Adrenal gland (tissue), 5 donors: ENCODE data around the gene RNF141.

Source experiments
- CTCF ChIP-seq, 6 experiments: fragments of 450-650 bp in 4 of 6; fragments of 200-600 bp in 2 of 6; sonication (generic) in 1 of 6; IDR thresholded peaks; 1 replicate in 5 of 6; 2 replicates in 1 of 6; pipeline versions ENCODE4 v1.5.1 to v1.8.0; 2016 to 2021; ENCODE audit warnings: antibody characterized with exemption in 6 of 6, mild to moderate bottlenecking in 2 of 6, moderate library complexity in 1 of 6
- POLR2A ChIP-seq, 2 donors: fragments of 450-650 bp; IDR thresholded peaks; one replicate each; pipeline ENCODE4 v1.6.1; 2017; ENCODE audit warnings: antibody characterized with exemption in 2 of 2, mild to moderate bottlenecking in 2 of 2, moderate library complexity in 1 of 2
- donor health status: DM: no; HTN: no; CAD: no.

GRCh38 chr11:10477690-10478046, 63.3 kb downstream of the RNF141 start:
- TF ChIP-seq CTCF (IDR thresholded peaks at IDR 0.05) (no peak), POLR2A (IDR thresholded peaks at IDR 0.05) (no peak)
